PFSK-1 (cell line): ENCODE results near the gene GCSAM.

Experiments
- FOXP2 ChIP-seq: optimal IDR thresholded peaks from 2 replicates; pipeline ENCODE3; 2011; ENCODE audit warnings: borderline replicate concordance, control low read depth, inconsistent platforms; ENCODE audit not compliant: insufficient read depth; ENCODE audit errors: extremely low read length, extremely low read depth
- POLR2AphosphoS5 ChIP-seq: IDR thresholded peaks from 2 replicates; pipeline ENCODE4 v1.6.1; 2012; ENCODE audit warnings: low read depth, mild to moderate bottlenecking, control low read depth, low read length, moderate library complexity
- SIN3A ChIP-seq: IDR thresholded peaks from 2 replicates; pipeline ENCODE4 v1.6.1; 2012; ENCODE audit warnings: mild to moderate bottlenecking, low read length, moderate library complexity, borderline replicate concordance; ENCODE audit not compliant: insufficient read depth
- TAF1 ChIP-seq: IDR thresholded peaks from 2 replicates; pipeline ENCODE4 v1.6.1; 2012; ENCODE audit warnings: low read length, control low read depth, borderline replicate concordance; ENCODE audit not compliant: insufficient read depth
- TF ChIP-seq, protein P1 (sequence below), 2 experiments: IDR thresholded peaks; 2 replicates each; pipeline versions ENCODE4 v1.6.1 to v1.8.0; 2011 to 2012; ENCODE audit warnings: low read depth in 2 of 2, low read length in 2 of 2, control low read depth in 1 of 2, inconsistent platforms in 1 of 2, mild to moderate bottlenecking in 1 of 2, moderate library complexity in 1 of 2; ENCODE audit not compliant: insufficient read depth in 1 of 2

DNA sequence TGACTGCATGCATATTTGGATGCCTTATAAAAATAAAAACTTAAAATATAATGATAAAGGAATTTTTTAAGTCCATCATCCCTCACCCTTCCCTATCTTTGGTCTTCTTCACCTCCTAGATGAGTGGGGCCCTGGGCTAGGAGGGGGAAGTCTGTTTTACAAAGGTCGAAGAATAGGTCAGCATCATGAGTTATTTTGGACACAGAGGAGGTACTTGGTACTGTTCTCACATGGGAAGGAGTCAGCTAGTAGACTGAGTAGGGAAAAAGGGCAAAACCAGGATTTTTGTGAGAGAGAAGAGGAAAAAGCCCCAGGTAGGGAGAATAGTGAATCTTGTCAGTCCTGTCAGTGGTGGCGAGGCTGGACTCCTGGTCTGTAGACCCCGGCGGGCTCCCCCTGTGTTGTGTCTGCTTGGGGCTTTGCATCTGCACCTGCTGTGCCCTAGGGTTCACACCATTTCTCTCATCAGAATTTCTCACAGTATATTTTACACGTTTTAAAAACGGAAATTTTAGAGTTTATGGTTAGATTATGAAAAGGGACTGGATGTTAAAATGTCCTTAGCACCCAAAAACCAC lies 17.2 kb downstream of the GCSAM start:
- TF ChIP-seq POLR2AphosphoS5 (no peak), TAF1 (no peak), SIN3A (no peak), FOXP2 (no peak)
- TF ChIP-seq, protein P1, sequence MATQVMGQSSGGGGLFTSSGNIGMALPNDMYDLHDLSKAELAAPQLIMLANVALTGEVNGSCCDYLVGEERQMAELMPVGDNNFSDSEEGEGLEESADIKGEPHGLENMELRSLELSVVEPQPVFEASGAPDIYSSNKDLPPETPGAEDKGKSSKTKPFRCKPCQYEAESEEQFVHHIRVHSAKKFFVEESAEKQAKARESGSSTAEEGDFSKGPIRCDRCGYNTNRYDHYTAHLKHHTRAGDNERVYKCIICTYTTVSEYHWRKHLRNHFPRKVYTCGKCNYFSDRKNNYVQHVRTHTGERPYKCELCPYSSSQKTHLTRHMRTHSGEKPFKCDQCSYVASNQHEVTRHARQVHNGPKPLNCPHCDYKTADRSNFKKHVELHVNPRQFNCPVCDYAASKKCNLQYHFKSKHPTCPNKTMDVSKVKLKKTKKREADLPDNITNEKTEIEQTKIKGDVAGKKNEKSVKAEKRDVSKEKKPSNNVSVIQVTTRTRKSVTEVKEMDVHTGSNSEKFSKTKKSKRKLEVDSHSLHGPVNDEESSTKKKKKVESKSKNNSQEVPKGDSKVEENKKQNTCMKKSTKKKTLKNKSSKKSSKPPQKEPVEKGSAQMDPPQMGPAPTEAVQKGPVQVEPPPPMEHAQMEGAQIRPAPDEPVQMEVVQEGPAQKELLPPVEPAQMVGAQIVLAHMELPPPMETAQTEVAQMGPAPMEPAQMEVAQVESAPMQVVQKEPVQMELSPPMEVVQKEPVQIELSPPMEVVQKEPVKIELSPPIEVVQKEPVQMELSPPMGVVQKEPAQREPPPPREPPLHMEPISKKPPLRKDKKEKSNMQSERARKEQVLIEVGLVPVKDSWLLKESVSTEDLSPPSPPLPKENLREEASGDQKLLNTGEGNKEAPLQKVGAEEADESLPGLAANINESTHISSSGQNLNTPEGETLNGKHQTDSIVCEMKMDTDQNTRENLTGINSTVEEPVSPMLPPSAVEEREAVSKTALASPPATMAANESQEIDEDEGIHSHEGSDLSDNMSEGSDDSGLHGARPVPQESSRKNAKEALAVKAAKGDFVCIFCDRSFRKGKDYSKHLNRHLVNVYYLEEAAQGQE (IDR thresholded peaks at IDR 0.05; ENCODE audit: insufficient read depth in 1 of 2, low read depth in 2 of 2, low read length in 2 of 2) = no peak
